ENCODE results near the gene VSTM4.

The VSTM4 gene

GRCh38 chr10:49072166-49072885 lies 43.0 kb downstream of the VSTM4 start:
- H3K27ac Mint-ChIP-seq = no peak overlapping the region
- peaks cover 12% of the 10 kb centered on the region for H3K4me1 Mint-ChIP-seq (ENCODE audit: low read depth)
- no peaks in the 10 kb centered on the region for H3K36me3 Mint-ChIP-seq (ENCODE audit: low read depth)
- DNase-seq (ENCODE audit: low spot score) = no peak
- H3K27me3 Mint-ChIP-seq (ENCODE audit: low read depth) = peaks cover under 1% of the 10 kb centered on the region
- H3K9me3 Mint-ChIP-seq = peaks cover 6% of the 10 kb centered on the region
- no peak overlapping the region for H3K4me3 Mint-ChIP-seq

- peaks cover 6% of the 10 kb centered on the region for H3K9me3 Mint-ChIP-seq
- peaks cover 4% of the 10 kb centered on the region for H3K27me3 Mint-ChIP-seq (ENCODE audit: low read depth)
- DNase-seq (ENCODE audit: low spot score) = no peak
- no peak overlapping the region for H3K27ac Mint-ChIP-seq
- peaks cover 2% of the 10 kb centered on the region for H3K4me1 Mint-ChIP-seq (ENCODE audit: low read depth)
- H3K36me3 Mint-ChIP-seq (ENCODE audit: low read depth) = no peaks in the 10 kb centered on the region
- no peak overlapping the region for H3K4me3 Mint-ChIP-seq
These were observed 44.1 kb downstream of the VSTM4 start for GRCh38 chr10:49071160-49071761.

- Mint-ChIP-seq H3K27ac (no peak overlapping the region), H3K4me3 (no peak overlapping the region), H3K4me1 (ENCODE audit: low read depth) (no peaks in the 10 kb centered on the region), H3K9me3 (peaks cover 6% of the 10 kb centered on the region), H3K36me3 (ENCODE audit: low read depth) (no peaks in the 10 kb centered on the region), H3K27me3 (ENCODE audit: low read depth) (peaks cover 10% of the 10 kb centered on the region)
- no peak for DNase-seq (ENCODE audit: low spot score)
These were observed 44.6 kb downstream of the VSTM4 start for GRCh38 chr10:49070701-49071100.

- Mint-ChIP-seq H3K36me3 (ENCODE audit: low read depth) (no peaks in the 10 kb centered on the region), H3K27me3 (ENCODE audit: low read depth) (peaks cover 20% of the 10 kb centered on the region), H3K9me3 (peaks cover 6% of the 10 kb centered on the region), H3K4me1 (ENCODE audit: low read depth) (no peaks in the 10 kb centered on the region), H3K27ac (no peak overlapping the region), H3K4me3 (no peak overlapping the region)
- no peak for DNase-seq (ENCODE audit: low spot score)
These were observed 46.6 kb downstream of the VSTM4 start for GRCh38 chr10:49068672-49069217.

- Mint-ChIP-seq H3K27me3 (ENCODE audit: low read depth) (peaks cover 23% of the 10 kb centered on the region), H3K4me3 (no peak overlapping the region), H3K4me1 (ENCODE audit: low read depth) (no peaks in the 10 kb centered on the region), H3K9me3 (peaks cover 9% of the 10 kb centered on the region), H3K36me3 (ENCODE audit: low read depth) (no peaks in the 10 kb centered on the region), H3K27ac (no peak overlapping the region)
- DNase-seq (ENCODE audit: low spot score) = no peak
These were observed 47.1 kb downstream of the VSTM4 start for GRCh38 chr10:49068209-49068608.

- Mint-ChIP-seq H3K27ac (no peak overlapping the region), H3K36me3 (ENCODE audit: low read depth) (no peaks in the 10 kb centered on the region), H3K4me1 (ENCODE audit: low read depth) (no peaks in the 10 kb centered on the region), H3K9me3 (peaks cover 12% of the 10 kb centered on the region), H3K27me3 (ENCODE audit: low read depth) (peaks cover 23% of the 10 kb centered on the region), H3K4me3 (no peak overlapping the region)
- peak; percentile 2 for DNase-seq (ENCODE audit: low spot score)
These were observed 48.2 kb downstream of the VSTM4 start for GRCh38 chr10:49066944-49067730.

- Mint-ChIP-seq H3K27ac (no peak overlapping the region), H3K9me3 (peaks cover 28% of the 10 kb centered on the region), H3K36me3 (ENCODE audit: low read depth) (no peaks in the 10 kb centered on the region), H3K4me1 (ENCODE audit: low read depth) (no peaks in the 10 kb centered on the region), H3K27me3 (ENCODE audit: low read depth) (peaks cover 34% of the 10 kb centered on the region), H3K4me3 (no peak overlapping the region)
- DNase-seq (ENCODE audit: low spot score) = no peak
These were observed 53.1 kb downstream of the VSTM4 start for GRCh38 chr10:49062229-49062628.

- Mint-ChIP-seq H3K27me3 (ENCODE audit: low read depth) (peaks cover 31% of the 10 kb centered on the region), H3K27ac (no peak overlapping the region), H3K36me3 (ENCODE audit: low read depth) (no peaks in the 10 kb centered on the region), H3K4me1 (ENCODE audit: low read depth) (no peaks in the 10 kb centered on the region), H3K4me3 (no peak overlapping the region), H3K9me3 (peaks cover 28% of the 10 kb centered on the region)
- no peak for DNase-seq (ENCODE audit: low spot score)
These were observed 53.7 kb downstream of the VSTM4 start for GRCh38 chr10:49061667-49062066.

GRCh38 chr10:49058463-49059255 lies 56.7 kb downstream of the VSTM4 start:
- no peak overlapping the region for H3K27ac Mint-ChIP-seq
- peaks cover 16% of the 10 kb centered on the region for H3K27me3 Mint-ChIP-seq (ENCODE audit: low read depth)
- no peaks in the 10 kb centered on the region for H3K4me1 Mint-ChIP-seq (ENCODE audit: low read depth)
- H3K36me3 Mint-ChIP-seq (ENCODE audit: low read depth) = no peaks in the 10 kb centered on the region
- H3K4me3 Mint-ChIP-seq = no peak overlapping the region
- H3K9me3 Mint-ChIP-seq = peaks cover 28% of the 10 kb centered on the region
- peak; percentile 0 for DNase-seq (ENCODE audit: low spot score)

- H3K36me3 Mint-ChIP-seq (ENCODE audit: low read depth) = no peaks in the 10 kb centered on the region
- H3K9me3 Mint-ChIP-seq = peaks cover 19% of the 10 kb centered on the region
- no peak overlapping the region for H3K4me3 Mint-ChIP-seq
- peak; percentile 0 for DNase-seq (ENCODE audit: low spot score)
- H3K27me3 Mint-ChIP-seq (ENCODE audit: low read depth) = peaks cover 12% of the 10 kb centered on the region
- peaks cover 6% of the 10 kb centered on the region for H3K4me1 Mint-ChIP-seq (ENCODE audit: low read depth)
- no peak overlapping the region for H3K27ac Mint-ChIP-seq
These were observed 58.0 kb downstream of the VSTM4 start for GRCh38 chr10:49057231-49057880.

GRCh38 chr10:49056356-49056755 lies 59.0 kb downstream of the VSTM4 start:
- DNase-seq (ENCODE audit: low spot score) = peak; percentile 1
- Mint-ChIP-seq H3K27ac (no peak overlapping the region), H3K36me3 (ENCODE audit: low read depth) (no peaks in the 10 kb centered on the region), H3K9me3 (peaks cover 9% of the 10 kb centered on the region), H3K27me3 (ENCODE audit: low read depth) (peaks cover 10% of the 10 kb centered on the region), H3K4me3 (no peak overlapping the region), H3K4me1 (ENCODE audit: low read depth) (peaks cover 6% of the 10 kb centered on the region)

- Mint-ChIP-seq H3K4me1 (ENCODE audit: low read depth) (peaks cover 6% of the 10 kb centered on the region), H3K36me3 (ENCODE audit: low read depth) (no peaks in the 10 kb centered on the region)
These were observed 60.0 kb downstream of the VSTM4 start for GRCh38 chr10:49055221-49055849.

GRCh38 chr10:49054753-49055152 lies 60.6 kb downstream of the VSTM4 start:
- H3K4me1 Mint-ChIP-seq (ENCODE audit: low read depth) = peaks cover 6% of the 10 kb centered on the region
- no peak overlapping the region for H3K4me3 Mint-ChIP-seq
- H3K36me3 Mint-ChIP-seq (ENCODE audit: low read depth) = no peaks in the 10 kb centered on the region
- peaks cover 10% of the 10 kb centered on the region for H3K27me3 Mint-ChIP-seq (ENCODE audit: low read depth)
- H3K9me3 Mint-ChIP-seq = peaks cover under 1% of the 10 kb centered on the region
- no peak overlapping the region for H3K27ac Mint-ChIP-seq
- peak; percentile 3 for DNase-seq (ENCODE audit: low spot score)

More at GRCh38 chr10:49055221-49055849, 60.0 kb downstream of the VSTM4 start:
- DNase-seq (ENCODE audit: low spot score) = peak; percentile 2
- peaks cover 9% of the 10 kb centered on the region for H3K27me3 Mint-ChIP-seq (ENCODE audit: low read depth)
- H3K4me3 Mint-ChIP-seq = no peak overlapping the region
- H3K27ac Mint-ChIP-seq = no peak overlapping the region
- H3K9me3 Mint-ChIP-seq = peaks cover 6% of the 10 kb centered on the region

All from T-helper 2 cell treated with Interferon-gamma antibody and Interleukin-4, amounts not matched to agents 5 μg/mL and 100 μg/mL, for 36 hours (primary cell).